ENCODE measurements around the gene PPP1R12B. TPM values are rescaled to one million over a fixed set of nuclear protein-coding genes. Genes with fewer than 3 reads are reported as not detected.
"Not testable (repeated sequence)": the region's sequence is repeated elsewhere in the genome, so short reads cannot be mapped to it uniquely, and the experiment has no call there.

The PPP1R12B gene
- total RNA-seq, 5 donors from 2014 or later (not counting 1 experiment from before 2014, with no cell fraction given), result 24.3 to 40.9 (median 27.0) TPM

GRCh38 chr1:202367271-202367670 is 18.8 kb downstream of the PPP1R12B start:
- Histone ChIP-seq H3K27me3 (replicated peaks in 1 of 2; ENCODE audit: control insufficient read depth in 2 of 2, extremely low read depth in 1 of 2, insufficient read depth in 2 of 2, low read length in 1 of 2) (no peaks in the 10 kb centered on the region), H3K27ac (ENCODE audit: low read length) (no peak overlapping the region), H3K36me3 (ENCODE audit: control insufficient read depth in 2 of 2, extremely low read depth in 1 of 2, insufficient read depth in 1 of 2, low read length in 1 of 2) (no peaks in the 10 kb centered on the region), H3K9me3 (no peaks in the 10 kb centered on the region), H3K4me1 (ENCODE audit: control insufficient read depth in 1 of 2, extremely low read depth in 1 of 2, insufficient read depth in 2 of 2, low read length in 2 of 2) (no peaks in the 10 kb centered on the region), H3K4me3 (ENCODE audit: control insufficient read depth in 1 of 2, extremely low read depth in 1 of 2, low read length in 1 of 2) (no peak overlapping the region)
- no peak overlapping the region for H3K27ac Mint-ChIP-seq
- no peaks in the 10 kb centered on the region for H3K27me3 Mint-ChIP-seq
- no peaks in the 10 kb centered on the region for H3K9me3 Mint-ChIP-seq
- no peak overlapping the region for H3K4me3 Mint-ChIP-seq
- peaks cover under 1 to 1% (median 1%) of the 10 kb centered on the region in 3 donors for H3K4me1 Mint-ChIP-seq
- DNase-seq (no peak), ATAC-seq (replicated peaks in 1 of 4) (no peak)
- H3K36me3 Mint-ChIP-seq, result no peaks in the 10 kb centered on the region
- CTCF ChIA-PET, result no interaction called here
- WGBS (ENCODE audit: insufficient coverage), result no CpG with 5 or more reads among the region's 1 CpG
- POLR2A ChIA-PET, result no interaction called here

GRCh38 chr1:202370906-202371305 is 22.4 kb downstream of the PPP1R12B start:
- WGBS (ENCODE audit: insufficient coverage), result no CpG with 5 or more reads among the region's 4 CpGs
- H3K4me1 ChIP-seq (ENCODE audit: control insufficient read depth in 1 of 2, extremely low read depth in 1 of 2, insufficient read depth in 2 of 2, low read length in 2 of 2); DNase-seq; POLR2A ChIA-PET; H3K27ac Mint-ChIP-seq; H3K4me3 Mint-ChIP-seq; H3K27me3 ChIP-seq (replicated peaks in 1 of 2; ENCODE audit: control insufficient read depth in 2 of 2, extremely low read depth in 1 of 2, insufficient read depth in 2 of 2, low read length in 1 of 2); H3K36me3 Mint-ChIP-seq; H3K36me3 ChIP-seq (ENCODE audit: control insufficient read depth in 2 of 2, extremely low read depth in 1 of 2, insufficient read depth in 1 of 2, low read length in 1 of 2); ATAC-seq (replicated peaks in 1 of 4); H3K27ac ChIP-seq (ENCODE audit: low read length); H3K4me3 ChIP-seq (ENCODE audit: control insufficient read depth in 1 of 2, extremely low read depth in 1 of 2, low read length in 1 of 2); H3K9me3 Mint-ChIP-seq; H3K9me3 ChIP-seq; H3K27me3 Mint-ChIP-seq: not testable (repeated sequence)
- H3K4me1 Mint-ChIP-seq, result peaks cover 3 to 10% (median 3%) of the 10 kb centered on the region in 3 donors
- CTCF ChIA-PET, result interaction anchor here in 1 of 2 donors (0.6 kb wide), 1 partner anchor 103 kb away, joined by 3 read pairs; no protein-coding TSS in a partner anchor

- H3K27ac ChIP-seq (ENCODE audit: low read length), result no peak overlapping the region
- Mint-ChIP-seq H3K27ac (no peak overlapping the region), H3K4me1 (peaks cover 12 to 24% (median 16%) of the 10 kb centered on the region in 3 donors), H3K36me3 (peaks cover 13% of the 10 kb centered on the region), H3K27me3 (no peaks in the 10 kb centered on the region), H3K9me3 (no peaks in the 10 kb centered on the region), H3K4me3 (no peak overlapping the region)
- ChIA-PET POLR2A (interaction anchor here in 1 of 2 donors (0.6 kb wide), 1 partner anchor 292 kb away, joined by 4 read pairs; no protein-coding TSS in a partner anchor), CTCF (no interaction called here)
- DNase-seq (no peak), ATAC-seq (replicated peaks in 1 of 4) (no peak)
- H3K4me1 ChIP-seq (ENCODE audit: control insufficient read depth in 1 of 2, extremely low read depth in 1 of 2, insufficient read depth in 2 of 2, low read length in 2 of 2), result no peaks in the 10 kb centered on the region
- H3K27me3 ChIP-seq (replicated peaks in 1 of 2; ENCODE audit: control insufficient read depth in 2 of 2, extremely low read depth in 1 of 2, insufficient read depth in 2 of 2, low read length in 1 of 2), result no peaks in the 10 kb centered on the region
- H3K4me3 ChIP-seq (ENCODE audit: control insufficient read depth in 1 of 2, extremely low read depth in 1 of 2, low read length in 1 of 2), result no peak overlapping the region
- no peaks in the 10 kb centered on the region for H3K36me3 ChIP-seq (ENCODE audit: control insufficient read depth in 2 of 2, extremely low read depth in 1 of 2, insufficient read depth in 1 of 2, low read length in 1 of 2)
- no peaks in the 10 kb centered on the region for H3K9me3 ChIP-seq
Measured at GRCh38 chr1:202374099-202374498, 25.6 kb downstream of the PPP1R12B start.

DNA sequence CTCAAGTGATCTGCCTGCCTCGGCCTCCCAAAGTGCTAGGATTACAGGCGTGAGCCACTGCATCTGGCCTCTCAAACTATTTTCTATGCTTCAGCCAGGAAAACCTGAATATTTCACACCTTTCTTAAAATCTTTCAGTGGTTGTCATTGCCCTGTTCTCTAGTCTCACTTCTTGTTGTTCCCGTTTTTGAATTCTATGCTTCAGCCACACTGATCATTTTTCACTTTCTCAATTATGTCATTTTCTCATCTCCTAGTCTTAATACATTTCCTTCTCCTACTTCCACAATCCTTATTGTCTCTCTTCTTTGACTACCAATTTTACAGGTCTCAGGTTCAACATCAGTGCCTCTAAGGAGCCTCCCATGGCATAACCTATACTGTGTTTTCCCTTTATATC is 26.7 kb downstream of the PPP1R12B start:
- 67% methylated on average over 2 of the region's 3 CpGs for WGBS (ENCODE audit: insufficient coverage)
- not testable (repeated sequence) for H3K27ac Mint-ChIP-seq

DNA sequence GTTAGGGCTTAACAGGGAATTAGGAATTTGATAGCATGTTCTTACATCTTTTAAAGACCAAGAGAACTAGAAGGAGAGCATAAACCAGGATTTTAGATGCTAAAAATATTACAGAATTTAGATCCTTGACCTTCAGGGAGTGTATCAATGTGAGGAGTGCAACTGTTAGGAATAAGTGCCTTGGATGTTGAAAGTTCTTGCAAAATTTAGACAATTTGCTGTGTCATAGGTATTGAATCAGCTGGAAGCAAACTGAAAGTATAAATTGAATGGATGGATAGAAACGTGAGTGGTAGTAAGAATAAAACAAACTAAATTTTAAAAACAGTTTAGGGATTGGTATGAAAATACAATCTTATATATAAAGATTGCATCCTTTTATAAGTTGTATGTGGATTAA is 27.7 kb downstream of the PPP1R12B start:
- CTCF ChIA-PET, result no interaction called here
- POLR2A ChIA-PET, result no interaction called here
- no peaks in the 10 kb centered on the region for H3K9me3 ChIP-seq

More for the DNA sequence above, 26.7 kb downstream of the PPP1R12B start:
- H3K9me3 Mint-ChIP-seq; ATAC-seq (replicated peaks in 1 of 4); H3K4me3 Mint-ChIP-seq; H3K4me3 ChIP-seq (ENCODE audit: control insufficient read depth in 1 of 2, extremely low read depth in 1 of 2, low read length in 1 of 2); H3K27me3 ChIP-seq (replicated peaks in 1 of 2; ENCODE audit: control insufficient read depth in 2 of 2, extremely low read depth in 1 of 2, insufficient read depth in 2 of 2, low read length in 1 of 2); H3K4me1 ChIP-seq (ENCODE audit: control insufficient read depth in 1 of 2, extremely low read depth in 1 of 2, insufficient read depth in 2 of 2, low read length in 2 of 2); H3K9me3 ChIP-seq; H3K27me3 Mint-ChIP-seq; H3K36me3 ChIP-seq (ENCODE audit: control insufficient read depth in 2 of 2, extremely low read depth in 1 of 2, insufficient read depth in 1 of 2, low read length in 1 of 2); POLR2A ChIA-PET; H3K27ac ChIP-seq (ENCODE audit: low read length); DNase-seq: not testable (repeated sequence)
- H3K4me1 Mint-ChIP-seq, result peaks cover 20 to 35% (median 23%) of the 10 kb centered on the region in 3 donors
- peaks cover 13% of the 10 kb centered on the region for H3K36me3 Mint-ChIP-seq
- CTCF ChIA-PET, result interaction anchor here in 1 of 2 donors (0.5 kb wide), 1 partner anchor 15 kb away, joined by 3 read pairs; no protein-coding TSS in a partner anchor

GRCh38 chr1:202379884-202380529 is 31.5 kb downstream of the PPP1R12B start:
- peaks cover 31 to 46% (median 33%) of the 10 kb centered on the region in 3 donors for H3K4me1 Mint-ChIP-seq
- H3K4me3 Mint-ChIP-seq, result peak overlapping the region in 1 of 3 donors; percentile 36
- DNase-seq (peak in 4 of 35 experiments; percentile 1 to 11 (median 4)), ATAC-seq (replicated peaks in 1 of 4) (peak; percentile 75 to 81 (median 79))
- H3K4me3 ChIP-seq (ENCODE audit: control insufficient read depth in 1 of 2, extremely low read depth in 1 of 2, low read length in 1 of 2); H3K9me3 Mint-ChIP-seq; H3K27me3 ChIP-seq (replicated peaks in 1 of 2; ENCODE audit: control insufficient read depth in 2 of 2, extremely low read depth in 1 of 2, insufficient read depth in 2 of 2, low read length in 1 of 2); H3K27ac ChIP-seq (ENCODE audit: low read length); H3K9me3 ChIP-seq; H3K27me3 Mint-ChIP-seq; POLR2A ChIA-PET; H3K36me3 ChIP-seq (ENCODE audit: control insufficient read depth in 2 of 2, extremely low read depth in 1 of 2, insufficient read depth in 1 of 2, low read length in 1 of 2); H3K4me1 ChIP-seq (ENCODE audit: control insufficient read depth in 1 of 2, extremely low read depth in 1 of 2, insufficient read depth in 2 of 2, low read length in 2 of 2): not testable (repeated sequence)
- 49% methylated on average over 2 of the region's 4 CpGs for WGBS (ENCODE audit: insufficient coverage)
- CTCF ChIA-PET, result interaction anchor here in 1 of 2 donors (0.7 kb wide), 1 partner anchor 1192 kb away, joined by 3 read pairs; no protein-coding TSS in a partner anchor
- H3K27ac Mint-ChIP-seq, result peak overlapping the region; percentile 57 to 63
- peaks cover 13% of the 10 kb centered on the region for H3K36me3 Mint-ChIP-seq

More for the DNA sequence above, 27.7 kb downstream of the PPP1R12B start:
- DNase-seq (no peak), ATAC-seq (replicated peaks in 1 of 4) (no peak)
- Mint-ChIP-seq H3K9me3 (no peaks in the 10 kb centered on the region), H3K4me1 (peaks cover 28 to 45% (median 31%) of the 10 kb centered on the region in 3 donors), H3K36me3 (peaks cover 16% of the 10 kb centered on the region), H3K27ac (no peak overlapping the region), H3K27me3 (no peaks in the 10 kb centered on the region), H3K4me3 (no peak overlapping the region)
- H3K27ac ChIP-seq (ENCODE audit: low read length), result no peak overlapping the region
- H3K4me1 ChIP-seq (ENCODE audit: control insufficient read depth in 1 of 2, extremely low read depth in 1 of 2, insufficient read depth in 2 of 2, low read length in 2 of 2), result no peaks in the 10 kb centered on the region
- no CpG with 5 or more reads among the region's 1 CpG for WGBS (ENCODE audit: insufficient coverage)
- H3K36me3 ChIP-seq (ENCODE audit: control insufficient read depth in 2 of 2, extremely low read depth in 1 of 2, insufficient read depth in 1 of 2, low read length in 1 of 2), result no peaks in the 10 kb centered on the region
- H3K4me3 ChIP-seq (ENCODE audit: control insufficient read depth in 1 of 2, extremely low read depth in 1 of 2, low read length in 1 of 2), result no peak overlapping the region
- H3K27me3 ChIP-seq (replicated peaks in 1 of 2; ENCODE audit: control insufficient read depth in 2 of 2, extremely low read depth in 1 of 2, insufficient read depth in 2 of 2, low read length in 1 of 2), result no peaks in the 10 kb centered on the region

Data from T-cell (primary cell).